Thyroid gland (tissue), 4 donors: ENCODE data around the gene SCFD2. TPM values are rescaled to one million over a fixed set of nuclear protein-coding genes. Genes with fewer than 3 reads are reported as not detected.

ENCODE experiments used
- DNase-seq, 2 donors: peaks; one replicate each; pipeline ENCODE4 v3.0.0-alpha.2; 2019
- H3K27ac ChIP-seq, 3 donors: fragments of 200-600 bp; sonication (generic); 1 replicate in 2 of 3; 2 replicates in 1 of 3; pipeline ENCODE4 v1.5.1; 2016 to 2019; ENCODE audit warnings: mild to moderate bottlenecking in 1 of 3, moderate library complexity in 1 of 3
- H3K27me3 ChIP-seq: fragments of 200-600 bp; sonication (generic); one replicate; pipeline ENCODE4 v1.5.1; 2019
- H3K36me3 ChIP-seq, 2 donors: fragments of 200-600 bp; sonication (generic); one replicate each; pipeline ENCODE4 v1.5.1; 2016 to 2019
- H3K4me1 ChIP-seq, 2 donors: fragments of 200-600 bp; sonication (generic); one replicate each; pipeline ENCODE4 v1.5.1; 2017 to 2019
- H3K4me3 ChIP-seq, 3 donors: fragments of 200-600 bp; sonication (generic); replicated peaks in 1 of 3; 1 replicate in 2 of 3; 2 replicates in 1 of 3; pipeline ENCODE4 v1.5.1; 2016; ENCODE audit warnings: mild to moderate bottlenecking in 1 of 3
- H3K9me3 ChIP-seq: fragments of 200-600 bp; sonication (generic); one replicate; pipeline ENCODE4 v1.5.1; 2017
- POLR2A ChIP-seq, 2 donors: fragments of 450-650 bp; IDR thresholded peaks; one replicate each; pipeline ENCODE4 v1.6.1; 2017; ENCODE audit warnings: antibody characterized with exemption in 2 of 2, mild to moderate bottlenecking in 2 of 2, moderate library complexity in 1 of 2
- WGBS, 2 donors: methylation state at CpG; one replicate each; pipeline ENCODE4 v1.1.5; 2017; 5-methylcytosine and 5-hydroxymethylcytosine counted together
- intact Hi-C: fragments of 100-400 bp; cut with DNase I; formaldehyde crosslinking; loops from one replicate; pipeline ENCODE4 v1.15.1; 2023
- total RNA-seq, 4 donors: library from RNA; depleted of rRNA; stranded (reverse); fragments of >200 nt; gene quantifications; one replicate each; pipeline ENCODE4 v1.2.3, GENCODE V29; 2016
- TF ChIP-seq, protein P1 (sequence below), 6 experiments: fragments of 200-600 bp in 3 of 6; fragments of 450-650 bp in 3 of 6; sonication (generic) in 3 of 6; IDR thresholded peaks; one replicate each; pipeline ENCODE4 v1.5.1; 2016 to 2019; ENCODE audit warnings: antibody characterized with exemption in 6 of 6, mild to moderate bottlenecking in 2 of 6, inconsistent platforms in 1 of 6, moderate library complexity in 1 of 6

SCFD2 gene
- total RNA-seq, 4 donors from 2014 or later, result 10.3 to 32.9 (median 28.2) TPM

DNA sequence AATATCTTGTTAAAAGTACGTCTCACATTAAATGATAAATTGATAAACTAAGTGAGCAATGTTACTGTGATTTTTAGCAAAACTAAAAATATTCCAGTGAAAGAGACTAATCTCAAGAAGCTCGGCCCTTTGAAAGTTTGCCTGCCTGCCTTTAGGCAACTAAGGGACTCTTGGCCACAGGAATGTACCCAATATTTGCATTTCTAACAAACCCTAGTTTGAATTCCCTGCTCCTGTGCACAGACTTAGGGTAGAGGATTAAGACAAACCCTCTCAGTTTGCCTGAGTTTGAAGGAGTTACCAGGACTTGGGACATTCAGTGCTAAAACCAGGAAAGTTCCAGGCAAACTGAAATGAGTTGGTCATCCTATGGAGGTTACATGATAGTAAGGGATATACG lies 157.1 kb downstream of the SCFD2 start:
- Histone ChIP-seq H3K27ac (no peak overlapping the region), H3K36me3 (no peaks in the 10 kb centered on the region), H3K4me3 (no peak overlapping the region), H3K4me1 (no peaks in the 10 kb centered on the region), H3K9me3 (no peaks in the 10 kb centered on the region), H3K27me3 (no peaks in the 10 kb centered on the region)
- 93% methylated on average over 3 of the region's 3 CpGs for WGBS, 2 donors
- no peak for DNase-seq
- intact Hi-C loops, result no loop called here
- TF ChIP-seq, protein P1, sequence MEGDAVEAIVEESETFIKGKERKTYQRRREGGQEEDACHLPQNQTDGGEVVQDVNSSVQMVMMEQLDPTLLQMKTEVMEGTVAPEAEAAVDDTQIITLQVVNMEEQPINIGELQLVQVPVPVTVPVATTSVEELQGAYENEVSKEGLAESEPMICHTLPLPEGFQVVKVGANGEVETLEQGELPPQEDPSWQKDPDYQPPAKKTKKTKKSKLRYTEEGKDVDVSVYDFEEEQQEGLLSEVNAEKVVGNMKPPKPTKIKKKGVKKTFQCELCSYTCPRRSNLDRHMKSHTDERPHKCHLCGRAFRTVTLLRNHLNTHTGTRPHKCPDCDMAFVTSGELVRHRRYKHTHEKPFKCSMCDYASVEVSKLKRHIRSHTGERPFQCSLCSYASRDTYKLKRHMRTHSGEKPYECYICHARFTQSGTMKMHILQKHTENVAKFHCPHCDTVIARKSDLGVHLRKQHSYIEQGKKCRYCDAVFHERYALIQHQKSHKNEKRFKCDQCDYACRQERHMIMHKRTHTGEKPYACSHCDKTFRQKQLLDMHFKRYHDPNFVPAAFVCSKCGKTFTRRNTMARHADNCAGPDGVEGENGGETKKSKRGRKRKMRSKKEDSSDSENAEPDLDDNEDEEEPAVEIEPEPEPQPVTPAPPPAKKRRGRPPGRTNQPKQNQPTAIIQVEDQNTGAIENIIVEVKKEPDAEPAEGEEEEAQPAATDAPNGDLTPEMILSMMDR (IDR thresholded peaks at IDR 0.05), result no peak
- no peak for TF ChIP-seq POLR2A (IDR thresholded peaks at IDR 0.05)

- TF ChIP-seq, protein P1 (IDR thresholded peaks at IDR 0.05), result no peak
- TF ChIP-seq POLR2A (IDR thresholded peaks at IDR 0.05), result no peak
- H3K27me3 ChIP-seq, result no peaks in the 10 kb centered on the region
- H3K9me3 ChIP-seq, result no peaks in the 10 kb centered on the region
- DNase-seq, result no peak
- intact Hi-C loops, result no loop called here
- H3K36me3 ChIP-seq, result no peaks in the 10 kb centered on the region
- H3K4me3 ChIP-seq, result no peak overlapping the region
- H3K4me1 ChIP-seq, result no peaks in the 10 kb centered on the region
- no peak overlapping the region for H3K27ac ChIP-seq
These were observed 159.9 kb downstream of the SCFD2 start for GRCh38 chr4:53205970-53206369.

- TF ChIP-seq, protein P1 (IDR thresholded peaks at IDR 0.05), result no peak
- TF ChIP-seq POLR2A (IDR thresholded peaks at IDR 0.05), result no peak
- Histone ChIP-seq H3K9me3 (no peaks in the 10 kb centered on the region), H3K4me3 (no peak overlapping the region), H3K27me3 (no peaks in the 10 kb centered on the region), H3K4me1 (no peaks in the 10 kb centered on the region), H3K27ac (no peak overlapping the region), H3K36me3 (no peaks in the 10 kb centered on the region)
- intact Hi-C loops, result loop anchor here (5.0 kb wide), 1 partner anchor 1033 kb away; no protein-coding TSS in a partner anchor
- WGBS, 2 donors, result 93 to 100% methylated on average over 1 of the region's 1 CpG
- no peak for DNase-seq
These were observed 166.5 kb downstream of the SCFD2 start for GRCh38 chr4:53199356-53199755.

DNA sequence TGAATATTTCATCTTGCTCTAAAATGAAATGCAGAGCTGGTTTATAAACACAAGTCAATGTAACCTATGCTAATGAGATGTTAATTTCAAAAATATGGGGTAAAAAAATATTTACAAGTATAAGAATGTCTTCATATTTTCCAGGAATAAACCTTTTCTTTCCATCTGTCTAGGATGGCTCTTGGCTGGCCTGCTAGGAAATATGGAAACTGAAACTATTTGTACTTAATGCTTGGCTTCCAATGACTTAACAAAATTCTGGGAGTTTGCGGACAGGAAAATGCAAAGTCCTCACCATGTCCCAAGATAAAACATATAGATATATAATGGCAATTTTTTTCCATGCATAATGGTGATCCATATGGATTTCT lies 168.1 kb downstream of the SCFD2 start:
- no peaks in the 10 kb centered on the region for H3K9me3 ChIP-seq
- H3K4me3 ChIP-seq, result no peak overlapping the region
- no peaks in the 10 kb centered on the region for H3K36me3 ChIP-seq
- no peaks in the 10 kb centered on the region for H3K4me1 ChIP-seq
- no peak for DNase-seq
- no peak overlapping the region for H3K27ac ChIP-seq
- intact Hi-C loops, result loop anchor here (5.0 kb wide), 1 partner anchor 1035 kb away; no protein-coding TSS in a partner anchor
- TF ChIP-seq, protein P1 (IDR thresholded peaks at IDR 0.05), result no peak
- no peak for TF ChIP-seq POLR2A (IDR thresholded peaks at IDR 0.05)
- WGBS, 2 donors, result 81 to 90% methylated on average over 1 of the region's 1 CpG
- H3K27me3 ChIP-seq, result no peaks in the 10 kb centered on the region

GRCh38 chr4:53196882-53197771 lies 168.7 kb downstream of the SCFD2 start:
- intact Hi-C loops, result loop anchor here (5.0 kb wide), 1 partner anchor 1035 kb away; no protein-coding TSS in a partner anchor
- Histone ChIP-seq H3K36me3 (no peaks in the 10 kb centered on the region), H3K9me3 (no peaks in the 10 kb centered on the region), H3K27me3 (no peaks in the 10 kb centered on the region), H3K27ac (no peak overlapping the region), H3K4me1 (no peaks in the 10 kb centered on the region), H3K4me3 (no peak overlapping the region)
- DNase-seq, result no peak
- TF ChIP-seq, protein P1 (IDR thresholded peaks at IDR 0.05), result peak in 5 of 6 experiments; percentile 57 to 80 (median 66)
- TF ChIP-seq POLR2A (IDR thresholded peaks at IDR 0.05), result no peak
- 71 to 75% methylated on average over 4 of the region's 4 CpGs for whole genome bisulfite sequencing, 2 donors
